Natural killer cell (primary cell): ENCODE results near the gene WDR35. TPM values are rescaled to one million over a fixed set of nuclear protein-coding genes. Genes with fewer than 3 reads are reported as not detected.

Source experiments
- ATAC-seq, 3 donors: fragments of 150-1000 bp in 2 of 3; fragments of 200-7000 bp in 1 of 3; cut with Tn5 transposase; 1 replicate in 1 of 3; 2 replicates in 2 of 3; pipeline ENCODE4 v1.10.0; 2021; ENCODE audit warnings: mild to moderate bottlenecking in 2 of 3, moderate library complexity in 2 of 3
- DNase-seq, 2 donors: peaks; one replicate each; pipeline versions ENCODE4 v3.0.0 to v3.0.0-alpha.2; 2013 to 2021; ENCODE audit warnings: mixed read lengths in 1 of 2
- H3K27ac ChIP-seq: one replicate; pipeline ENCODE4 v1.5.1; 2013; ENCODE audit warnings: mild to moderate bottlenecking, low read length
- H3K27me3 ChIP-seq: one replicate; pipeline ENCODE4 v1.6.1; 2013; ENCODE audit warnings: low read length; ENCODE audit not compliant: control insufficient read depth, insufficient read depth
- H3K36me3 ChIP-seq: one replicate; pipeline ENCODE4 v1.6.1; 2013; ENCODE audit warnings: low read length; ENCODE audit not compliant: control insufficient read depth, insufficient read depth
- H3K4me1 ChIP-seq: one replicate; pipeline ENCODE4 v1.6.1; 2013; ENCODE audit warnings: low read length; ENCODE audit not compliant: control insufficient read depth, insufficient read depth
- H3K4me3 ChIP-seq: one replicate; pipeline ENCODE4 v1.5.1; 2013; ENCODE audit warnings: low read length
- H3K9me3 ChIP-seq: one replicate; pipeline ENCODE4 v1.6.1; 2013; ENCODE audit warnings: low read length; ENCODE audit not compliant: control insufficient read depth, insufficient read depth
- H3K27ac Mint-ChIP-seq, 2 donors: one replicate each; pipeline ENCODE4 v1.8.0; 2022; ENCODE audit warnings: mild to moderate bottlenecking in 2 of 2, mixed read lengths in 2 of 2, moderate library complexity in 1 of 2
- H3K27me3 Mint-ChIP-seq, 2 donors: one replicate each; pipeline ENCODE4 v1.8.0; 2022; ENCODE audit warnings: low read depth in 2 of 2, mixed read lengths in 2 of 2
- H3K36me3 Mint-ChIP-seq: one replicate; pipeline ENCODE4 v1.8.0; 2022; ENCODE audit warnings: mixed read lengths
- H3K4me1 Mint-ChIP-seq, 2 donors: one replicate each; pipeline ENCODE4 v1.8.0; 2022; ENCODE audit warnings: mixed read lengths in 2 of 2
- H3K4me3 Mint-ChIP-seq: one replicate; pipeline ENCODE4 v1.8.0; 2022; ENCODE audit warnings: mild to moderate bottlenecking, moderate library complexity, mixed read lengths
- H3K9me3 Mint-ChIP-seq, 2 donors: one replicate each; pipeline ENCODE4 v1.8.0; 2022; ENCODE audit warnings: mixed read lengths in 2 of 2
- CTCF ChIP-seq: fragments of 200-600 bp; IDR thresholded peaks from one replicate; pipeline ENCODE4 v1.8.0; 2022; ENCODE audit warnings: antibody characterized with exemption
- WGBS: methylation state at CpG from one replicate; pipeline ENCODE4 v1.1.7; 2013; ENCODE audit warnings: missing lambda C conversion rate; ENCODE audit not compliant: insufficient coverage; 5-methylcytosine and 5-hydroxymethylcytosine counted together
- intact Hi-C: fragments of 100-400 bp; cut with micrococcal nuclease; formaldehyde crosslinking; loops from one replicate; pipeline ENCODE4 v1.14.2; 2022
- total RNA-seq, 4 donors: library from RNA; stranded (reverse); fragments of 120-200 nt in 1 of 4; gene quantifications; one replicate each; pipeline versions ENCODE4 v1.2.3 to v1.2.4, GENCODE V29; 2013 to 2022

WDR35 gene
- total RNA-seq, 3 donors from 2014 or later (not counting 1 experiment from before 2014, with no cell fraction given): 5.8 to 8.3 (median 7.7) TPM

GRCh38 chr2:20005067-20005627 is 15.2 kb upstream of the WDR35 start:
- Histone ChIP-seq H3K4me1 (no peaks in the 10 kb centered on the region), H3K4me3 (no peak overlapping the region), H3K27ac (no peak overlapping the region), H3K9me3 (no peaks in the 10 kb centered on the region), H3K36me3 (no peaks in the 10 kb centered on the region), H3K27me3 (no peaks in the 10 kb centered on the region)
- ATAC-seq: no peak
- no peak overlapping the region for H3K27ac Mint-ChIP-seq
- intact Hi-C loops: no loop called here
- TF ChIP-seq CTCF: no peak
- DNase-seq: no peak
- H3K36me3 Mint-ChIP-seq: no peaks in the 10 kb centered on the region
- H3K27me3 Mint-ChIP-seq: peaks cover 35 to 43% of the 10 kb centered on the region in 2 donors
- WGBS: 94% methylated on average over 10 of the region's 10 CpGs
- H3K4me1 Mint-ChIP-seq: no peaks in the 10 kb centered on the region
- H3K9me3 Mint-ChIP-seq: no peaks in the 10 kb centered on the region
- H3K4me3 Mint-ChIP-seq: no peak overlapping the region

- Mint-ChIP-seq H3K27ac (no peak overlapping the region), H3K4me1 (no peaks in the 10 kb centered on the region), H3K27me3 (peaks cover 29 to 31% of the 10 kb centered on the region in 2 donors), H3K9me3 (no peaks in the 10 kb centered on the region), H3K4me3 (no peak overlapping the region), H3K36me3 (no peaks in the 10 kb centered on the region)
- 57% methylated on average over 1 of the region's 2 CpGs for WGBS
- no peak for DNase-seq
- Histone ChIP-seq H3K27ac (no peak overlapping the region), H3K9me3 (no peaks in the 10 kb centered on the region), H3K27me3 (no peaks in the 10 kb centered on the region), H3K4me3 (no peak overlapping the region), H3K4me1 (no peaks in the 10 kb centered on the region), H3K36me3 (no peaks in the 10 kb centered on the region)
- TF ChIP-seq CTCF: no peak
- intact Hi-C loops: no loop called here
- no peak for ATAC-seq
Observed at GRCh38 chr2:20001361-20001863, 11.5 kb upstream of the WDR35 start.

- H3K4me1 ChIP-seq: peaks cover 13% of the 10 kb centered on the region
- H3K9me3 ChIP-seq: no peaks in the 10 kb centered on the region
- H3K27ac ChIP-seq: no peak overlapping the region
- Mint-ChIP-seq H3K4me1 (peaks cover 16 to 26% of the 10 kb centered on the region in 2 donors), H3K36me3 (no peaks in the 10 kb centered on the region), H3K9me3 (no peaks in the 10 kb centered on the region), H3K27ac (no peak overlapping the region), H3K4me3 (no peak overlapping the region), H3K27me3 (peaks cover 27 to 40% of the 10 kb centered on the region in 2 donors)
- intact Hi-C loops: loop anchor here (5.0 kb wide), 2 partner anchors 91 to 646 kb away; partner anchors contain the start of gene TTC32
- no peak for TF ChIP-seq CTCF
- H3K27me3 ChIP-seq: peaks cover 3% of the 10 kb centered on the region
- DNase-seq: no peak
- H3K36me3 ChIP-seq: no peaks in the 10 kb centered on the region
- H3K4me3 ChIP-seq: no peak overlapping the region
- ATAC-seq: no peak
Observed at GRCh38 chr2:19993731-19994130, 3.8 kb upstream of the WDR35 start.

GRCh38 chr2:19991895-19992294 is 2.0 kb upstream of the WDR35 start:
- Histone ChIP-seq H3K27me3 (peaks cover 3% of the 10 kb centered on the region), H3K4me1 (peaks cover 13% of the 10 kb centered on the region), H3K9me3 (no peaks in the 10 kb centered on the region), H3K27ac (no peak overlapping the region), H3K4me3 (no peak overlapping the region), H3K36me3 (no peaks in the 10 kb centered on the region)
- WGBS: no CpG with 5 or more reads among the region's 1 CpG
- H3K27ac Mint-ChIP-seq: no peak overlapping the region
- intact Hi-C loops: loop anchor here (5.0 kb wide), 2 partner anchors 90 to 645 kb away; partner anchors contain the start of gene TTC32
- TF ChIP-seq CTCF: no peak
- no peaks in the 10 kb centered on the region for H3K36me3 Mint-ChIP-seq
- H3K9me3 Mint-ChIP-seq: no peaks in the 10 kb centered on the region
- ATAC-seq (no peak), DNase-seq (no peak)
- H3K27me3 Mint-ChIP-seq: peaks cover 21 to 40% of the 10 kb centered on the region in 2 donors
- H3K4me1 Mint-ChIP-seq: peaks cover 24 to 36% of the 10 kb centered on the region in 2 donors
- H3K4me3 Mint-ChIP-seq: no peak overlapping the region
